NCI-H2227 (cell line): ENCODE measurements around the gene NFIC.
"Not testable (repeated sequence)": the region's sequence is repeated elsewhere in the genome, so short reads cannot be mapped to it uniquely, and the experiment has no call there.

Source experiments
- DNase-seq: peaks from one replicate; lab custom pipeline; 2025; ENCODE audit not compliant: unreplicated experiment; lab: John Stamatoyannopoulos, UW

The NFIC gene

DNA sequence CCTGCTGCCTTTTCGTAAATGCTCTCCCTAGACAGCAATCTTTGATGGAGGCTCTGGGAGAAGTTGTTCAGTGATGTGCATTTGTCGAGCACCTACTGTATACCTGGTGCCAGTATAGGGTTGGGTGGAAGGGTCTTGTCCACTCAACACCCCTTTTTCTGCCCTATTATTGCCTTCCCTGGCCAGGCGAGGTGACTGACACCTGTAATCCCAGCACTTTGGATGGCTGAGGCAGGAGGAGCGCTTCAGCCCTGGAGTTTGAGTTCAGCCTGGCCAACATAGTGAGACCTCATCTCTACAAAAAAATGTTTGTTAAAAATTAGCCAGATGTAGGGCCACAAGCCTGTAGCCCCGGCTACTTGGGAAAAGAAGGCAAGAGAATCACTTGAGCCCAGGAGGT is 49.3 kb downstream of the NFIC start:
- no peak for DNase-seq

DNA sequence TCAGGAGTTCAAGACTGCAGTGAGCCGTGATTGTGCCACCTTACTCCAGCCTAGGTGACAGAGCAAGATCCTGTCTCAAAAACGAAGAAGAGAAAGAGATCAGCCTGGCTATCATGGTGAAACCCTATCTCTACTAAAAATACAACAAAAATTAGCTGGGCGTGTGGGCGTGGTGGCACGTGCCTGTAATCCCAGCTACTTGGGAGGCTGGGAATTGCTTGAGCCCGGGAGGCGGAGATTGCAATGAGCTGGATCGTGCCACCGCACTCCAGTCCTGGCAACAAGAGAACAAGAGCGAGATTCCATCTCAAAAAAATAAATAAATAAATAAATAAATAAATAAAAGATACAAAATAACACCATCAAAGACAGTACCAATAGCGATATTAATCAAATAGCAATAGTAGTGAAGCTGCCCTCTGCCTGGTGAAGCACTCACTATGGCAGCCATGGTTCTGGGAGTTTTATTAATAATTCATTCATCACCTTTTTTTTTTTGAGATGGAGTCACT is 53.9 kb downstream of the NFIC start:
- DNase-seq, result no peak

GRCh38 chr19:3420909-3421619 is 54.7 kb downstream of the NFIC start:
- DNase-seq, result no peak

- not testable (repeated sequence) for DNase-seq
Measured at GRCh38 chr19:3421656-3422055, 55.3 kb downstream of the NFIC start.

- DNase-seq, result no peak
Measured at GRCh38 chr19:3423183-3423829, 56.9 kb downstream of the NFIC start.

DNA sequence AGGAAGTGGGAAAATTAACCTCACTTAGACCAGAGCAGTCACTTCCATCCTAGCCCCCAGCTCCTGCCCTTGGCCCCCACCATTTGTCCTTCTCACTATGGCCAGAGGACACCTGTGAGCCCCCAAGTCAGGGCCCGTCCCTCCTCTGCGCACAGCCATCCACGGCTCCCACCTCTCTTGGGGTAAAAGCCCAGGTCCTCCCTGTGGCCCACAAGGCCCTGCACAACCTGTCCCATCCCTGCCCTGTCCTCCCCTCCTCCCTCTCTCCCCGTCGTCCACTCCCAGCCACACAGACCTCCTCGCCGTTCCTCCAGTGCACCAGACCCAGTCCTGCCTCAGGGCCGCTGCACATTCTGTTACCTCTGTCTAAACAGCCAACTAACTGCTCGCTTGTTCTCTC is 60.0 kb downstream of the NFIC start:
- no peak for DNase-seq

DNA sequence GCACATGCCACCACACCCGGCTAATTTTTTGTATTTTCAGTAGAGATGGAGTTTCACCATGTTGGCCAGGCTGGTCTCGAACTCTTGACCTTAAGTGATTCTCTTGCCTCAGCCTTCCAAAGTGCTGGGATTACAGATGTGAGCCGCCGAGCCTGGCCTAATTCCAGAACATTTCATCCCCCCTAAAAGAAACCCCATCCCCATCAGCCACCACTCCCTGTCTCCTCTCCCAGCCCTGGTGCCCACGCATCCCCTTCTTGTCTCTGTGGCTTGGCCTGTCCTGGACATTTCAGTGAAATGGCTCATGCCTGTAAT is 63.9 kb downstream of the NFIC start:
- not testable (repeated sequence) for DNase-seq

- no peak for DNase-seq
Measured at GRCh38 chr19:3431760-3432397, 65.5 kb downstream of the NFIC start.

GRCh38 chr19:3433313-3433712 is 66.9 kb downstream of the NFIC start:
- no peak for DNase-seq

DNA sequence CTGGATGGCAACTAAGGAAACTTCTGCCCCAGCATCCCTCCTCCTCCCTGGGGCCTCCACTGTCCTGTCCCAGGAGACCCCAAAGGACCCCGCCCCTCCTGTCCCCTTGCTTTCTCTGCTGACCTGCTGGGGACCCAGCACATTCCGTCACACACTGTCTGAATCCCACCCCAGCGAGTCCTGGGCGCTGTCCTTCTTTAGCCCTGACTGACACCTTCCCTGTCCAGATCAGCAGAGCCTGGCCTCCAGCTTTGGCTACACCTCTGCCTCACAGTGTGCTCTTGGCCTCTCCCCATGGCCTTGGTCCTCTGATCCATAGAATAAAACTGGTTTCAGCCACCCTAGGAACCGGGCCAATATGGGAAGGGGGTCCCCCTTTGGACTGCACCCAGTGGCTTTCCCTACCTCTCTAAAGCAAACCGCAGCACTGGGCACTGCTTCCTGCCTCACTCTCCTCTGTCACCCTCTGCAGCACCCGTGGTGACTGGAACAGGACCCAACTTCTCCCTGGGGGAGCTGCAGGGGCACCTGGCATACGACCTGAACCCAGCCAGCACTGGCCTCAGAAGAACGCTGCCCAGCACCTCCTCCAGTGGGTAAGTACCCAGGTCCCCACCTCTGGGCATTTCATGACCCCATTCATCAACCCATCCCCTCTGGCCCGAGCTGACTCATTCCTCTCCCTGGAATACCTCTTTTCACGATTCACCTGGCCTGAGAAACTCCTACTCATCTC is 67.6 kb downstream of the NFIC start:
- no peak for DNase-seq

DNA sequence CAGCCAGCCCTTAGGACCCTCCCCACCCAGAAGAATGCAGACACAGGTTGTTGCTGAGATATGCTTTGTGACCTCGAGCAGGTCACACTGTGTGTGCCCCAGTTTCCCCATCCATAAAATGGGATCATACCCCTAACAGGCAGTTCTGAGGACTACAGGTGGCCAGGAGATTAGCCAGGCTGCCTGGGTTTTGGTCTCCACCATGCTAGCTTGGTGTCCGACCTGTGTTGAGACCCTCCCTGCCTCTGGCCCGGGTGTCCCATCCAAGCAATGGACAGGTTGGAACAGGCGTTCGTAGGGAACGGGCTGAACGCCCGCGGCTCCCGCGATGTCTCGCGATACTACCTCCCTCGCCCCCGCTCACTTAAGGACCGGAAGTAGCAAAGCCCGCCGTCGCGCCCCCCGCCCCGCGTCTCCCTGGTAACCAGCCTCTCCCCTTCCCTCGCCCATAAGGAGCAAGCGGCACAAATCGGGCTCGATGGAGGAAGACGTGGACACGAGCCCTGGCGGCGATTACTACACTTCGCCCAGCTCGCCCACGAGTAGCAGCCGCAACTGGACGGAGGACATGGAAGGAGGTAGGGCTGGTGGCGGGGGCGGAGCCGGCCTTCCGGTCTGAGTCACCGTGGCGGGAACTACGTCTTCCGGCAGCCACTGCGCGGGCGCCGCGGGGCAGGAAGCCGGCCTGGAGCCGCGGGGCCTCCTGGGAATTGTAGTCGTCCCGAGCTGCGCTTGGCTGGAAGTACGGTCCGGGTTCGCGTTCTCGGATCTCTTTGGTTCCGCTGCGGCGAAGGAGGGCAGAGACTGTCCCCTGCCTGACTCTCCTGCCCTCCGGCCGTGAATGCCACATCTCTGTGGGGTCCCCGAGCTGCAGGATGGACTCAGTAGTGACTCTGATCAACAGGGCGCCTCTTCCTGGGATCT is 68.5 kb downstream of the NFIC start:
- DNase-seq, result peak; percentile 93

GRCh38 chr19:3440082-3440481 is 73.7 kb downstream of the NFIC start:
- no peak for DNase-seq

DNA sequence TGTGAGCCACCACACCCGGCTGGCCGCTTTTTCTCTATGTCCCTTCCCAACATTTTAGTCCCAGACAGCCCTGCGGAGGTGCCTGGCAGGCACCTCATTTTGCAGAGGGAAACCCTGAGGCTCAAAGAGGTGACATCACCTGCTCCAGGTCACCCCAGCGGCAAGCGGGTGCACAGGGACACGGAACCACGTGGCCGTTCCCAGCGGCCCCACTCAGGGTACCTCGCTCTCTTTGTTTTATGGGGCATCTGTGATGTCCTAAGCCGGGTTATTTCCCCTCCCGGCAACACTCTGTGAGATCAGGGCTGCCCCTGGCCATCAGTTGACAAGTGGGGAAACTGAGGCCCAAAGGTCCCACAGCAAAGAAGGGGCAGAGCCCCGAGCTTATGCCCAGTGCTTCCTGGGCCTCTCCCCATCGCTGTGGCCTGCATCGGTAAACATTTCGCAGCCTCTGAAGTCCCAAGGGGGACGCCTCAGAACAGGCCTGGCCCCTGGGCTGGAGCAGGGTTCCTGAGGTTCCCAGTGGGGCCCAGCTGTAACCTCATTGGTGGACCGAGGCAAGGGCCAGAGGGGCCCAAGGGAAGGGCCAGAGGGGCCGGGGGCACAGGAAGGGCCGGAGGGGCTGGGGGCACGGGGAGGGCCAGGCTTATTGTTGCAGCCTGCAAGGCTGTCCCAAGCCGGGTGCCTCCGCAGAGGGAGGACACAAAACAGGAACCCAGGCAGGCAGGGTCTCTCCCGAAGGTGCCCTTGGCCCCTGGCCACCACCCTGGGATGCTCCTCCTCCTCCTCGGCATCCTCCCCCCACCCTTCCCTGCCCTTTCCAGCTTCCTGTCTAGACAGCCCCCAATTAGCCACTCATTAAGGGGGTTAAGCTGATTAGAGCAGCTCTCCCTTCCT is 75.0 kb downstream of the NFIC start:
- no peak for DNase-seq

GRCh38 chr19:3441986-3442329 is 75.6 kb downstream of the NFIC start:
- no peak for DNase-seq

- DNase-seq, result no peak
Measured at GRCh38 chr19:3442487-3443071, 76.2 kb downstream of the NFIC start.

- DNase-seq, result peak; percentile 81
Measured at GRCh38 chr19:3443840-3444694, 77.7 kb downstream of the NFIC start.

GRCh38 chr19:3444695-3445234 is 78.4 kb downstream of the NFIC start:
- DNase-seq, result no peak

DNA sequence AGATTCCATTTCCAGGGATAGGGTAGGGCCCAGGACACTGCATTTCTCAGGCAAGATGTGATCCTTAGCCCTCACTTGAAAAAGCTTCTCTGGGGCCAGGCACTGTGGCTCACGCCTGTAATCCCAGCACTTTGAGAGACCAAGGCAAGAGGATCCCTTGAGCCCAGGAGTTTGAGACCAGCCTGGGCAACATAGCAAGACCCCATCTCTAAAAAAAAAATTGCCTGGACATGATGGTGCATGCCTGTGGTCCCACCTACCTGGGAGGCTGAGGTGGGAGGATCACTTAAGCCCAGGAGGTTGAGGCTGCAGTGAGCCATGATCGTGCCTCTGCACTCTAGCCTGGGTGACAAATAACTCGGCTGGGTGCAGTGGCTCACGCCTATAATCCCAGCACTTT is 80.3 kb downstream of the NFIC start:
- not testable (repeated sequence) for DNase-seq
